GM19351 (cell line): ENCODE results near the gene ATP13A2.
"Not testable (repeated sequence)": the region's sequence is repeated elsewhere in the genome, so short reads cannot be mapped to it uniquely, and the experiment has no call there.

ENCODE experiments used
- ATAC-seq: cut with Tn5 transposase; IDR thresholded peaks from one replicate; pipeline ENCODE4 v1.9.1; 2021; ENCODE audit warnings: mild to moderate bottlenecking, moderate library complexity; ENCODE audit not compliant: unreplicated experiment

The ATP13A2 gene

GRCh38 chr1:16961297-16962133 lies 50.2 kb downstream of the ATP13A2 start:
- ATAC-seq = no peak

GRCh38 chr1:16960560-16961296 lies 51.0 kb downstream of the ATP13A2 start:
- peak; percentile 77 for ATAC-seq

GRCh38 chr1:16958475-16958874 lies 53.3 kb downstream of the ATP13A2 start:
- ATAC-seq = no peak

- ATAC-seq = no peak
These were observed 54.0 kb downstream of the ATP13A2 start for GRCh38 chr1:16957731-16958130.

- ATAC-seq = no peak
These were observed 55.0 kb downstream of the ATP13A2 start for GRCh38 chr1:16956775-16957174.

- no peak for ATAC-seq
These were observed 56.5 kb downstream of the ATP13A2 start for GRCh38 chr1:16955186-16955585.

- ATAC-seq = no peak
These were observed 57.1 kb downstream of the ATP13A2 start for GRCh38 chr1:16954579-16954978.

GRCh38 chr1:16952376-16952775 lies 59.4 kb downstream of the ATP13A2 start:
- not testable (repeated sequence) for ATAC-seq

GRCh38 chr1:16949026-16949425 lies 62.7 kb downstream of the ATP13A2 start:
- not testable (repeated sequence) for ATAC-seq

- ATAC-seq = not testable (repeated sequence)
These were observed 63.3 kb downstream of the ATP13A2 start for GRCh38 chr1:16948282-16948891.

- no peak for ATAC-seq
These were observed 65.1 kb downstream of the ATP13A2 start for GRCh38 chr1:16946646-16947045.

- ATAC-seq = not testable (repeated sequence)
These were observed 65.5 kb downstream of the ATP13A2 start for GRCh38 chr1:16946185-16946584.

GRCh38 chr1:16945512-16945911 lies 66.2 kb downstream of the ATP13A2 start:
- ATAC-seq = not testable (repeated sequence)

- ATAC-seq = no peak
These were observed 67.7 kb downstream of the ATP13A2 start for GRCh38 chr1:16944038-16944437.

GRCh38 chr1:16939386-16940180 lies 72.1 kb downstream of the ATP13A2 start:
- ATAC-seq = not testable (repeated sequence)

- ATAC-seq = no peak
These were observed 73.1 kb downstream of the ATP13A2 start for GRCh38 chr1:16938351-16939321.

- not testable (repeated sequence) for ATAC-seq
These were observed 75.1 kb downstream of the ATP13A2 start for GRCh38 chr1:16936580-16936979.
